Kidney (tissue), 14 donors: Measurements from ENCODE around the gene GAB2. TPM values are rescaled to one million over a fixed set of nuclear protein-coding genes. Genes with fewer than 3 reads are reported as not detected.

Experiments used
- DNase-seq, 5 donors: peaks; one replicate each; pipeline ENCODE4 v3.0.0-alpha.2; 2013 to 2020
- FAIRE-seq: peaks from 2 replicates; lab custom pipeline; 2012; peaks lifted over from hg19 to GRCh38; lab: Jason Lieb, UNC
- H3K27ac ChIP-seq, 2 donors: one replicate each; pipeline ENCODE4 v1.7.0; 2013; ENCODE audit warnings: low read depth in 2 of 2, low read length in 2 of 2, inconsistent platforms in 1 of 2
- H3K27me3 ChIP-seq: one replicate; pipeline ENCODE4 v1.7.1; 2013; ENCODE audit warnings: low read length, inconsistent platforms; ENCODE audit not compliant: control insufficient read depth, insufficient read depth
- H3K36me3 ChIP-seq, 3 donors: one replicate each; pipeline versions ENCODE4 v1.7.0 to v1.7.1; 2013; ENCODE audit warnings: low read length in 3 of 3, control low read depth in 1 of 3, inconsistent platforms in 1 of 3; ENCODE audit not compliant: insufficient read depth in 3 of 3, control insufficient read depth in 2 of 3
- H3K4me1 ChIP-seq, 3 donors: one replicate each; pipeline versions ENCODE4 v1.7.0 to v1.7.1; 2013; ENCODE audit warnings: low read length in 3 of 3, inconsistent platforms in 1 of 3, low read depth in 1 of 3; ENCODE audit not compliant: control insufficient read depth in 2 of 3, insufficient read depth in 2 of 3
- H3K4me3 ChIP-seq, 3 donors: one replicate each; pipeline versions ENCODE4 v1.7.0 to v1.8.1; 2013; ENCODE audit warnings: low read length in 3 of 3, control low read depth in 1 of 3, inconsistent platforms in 1 of 3
- H3K9ac ChIP-seq, 3 donors: one replicate each; pipeline versions ENCODE4 v1.7.0 to v1.7.1; 2013; ENCODE audit warnings: low read length in 3 of 3, control low read depth in 1 of 3, inconsistent platforms in 1 of 3
- H3K9me3 ChIP-seq, 3 donors: one replicate each; pipeline versions ENCODE4 v1.7.0 to v1.7.1; 2013; ENCODE audit warnings: low read length in 3 of 3, control low read depth in 1 of 3, inconsistent platforms in 1 of 3; ENCODE audit not compliant: control insufficient read depth in 2 of 3, insufficient read depth in 1 of 3
- CTCF ChIP-seq: IDR thresholded peaks from 3 replicates; pipeline ENCODE4 v1.5.1; 2012; ENCODE audit warnings: mild to moderate bottlenecking, moderate library complexity, borderline replicate concordance; ENCODE audit not compliant: insufficient read depth; ENCODE audit errors: extremely low read depth
- intact Hi-C: fragments of 100-400 bp; cut with DNase I; formaldehyde crosslinking; loops from one replicate; pipeline ENCODE4 v1.11.1; 2022
- polyA plus RNA-seq: library from polyadenylated mRNA; stranded (reverse); fragments of 350-450 nt; fragmentation: Illumina TruSeq; extraction: RNeasy Lipid Tissue Mini Kit (QIAGEN cat#74804); gene quantifications from one replicate; pipeline ENCODE4 v1.2.3, GENCODE V29; 2014; ENCODE audit warnings: low read depth, low replicate concordance; ENCODE audit not compliant: insufficient read depth
- total RNA-seq: library from RNA; stranded (reverse); fragmentation: NEBNext Ultra II Directional; extraction: Animal tissue kit (Norgen Biotek cat#: 25700); gene quantifications from one replicate; pipeline ENCODE4 v1.2.1, GENCODE V29; 2021
- donor health status: control.
- donor health status: control.
- donor health status: control.
- donor health status: control.
- donor health status: control.
- donor health status: DM: yes; HTN: yes; CAD: no.
- donor health status: Normal renal cell carcinoma (clear cell type).

GAB2 gene
- total and polyA plus RNA-seq, 2 donors from 2014 or later: 3.3 to 23.6 TPM

DNA sequence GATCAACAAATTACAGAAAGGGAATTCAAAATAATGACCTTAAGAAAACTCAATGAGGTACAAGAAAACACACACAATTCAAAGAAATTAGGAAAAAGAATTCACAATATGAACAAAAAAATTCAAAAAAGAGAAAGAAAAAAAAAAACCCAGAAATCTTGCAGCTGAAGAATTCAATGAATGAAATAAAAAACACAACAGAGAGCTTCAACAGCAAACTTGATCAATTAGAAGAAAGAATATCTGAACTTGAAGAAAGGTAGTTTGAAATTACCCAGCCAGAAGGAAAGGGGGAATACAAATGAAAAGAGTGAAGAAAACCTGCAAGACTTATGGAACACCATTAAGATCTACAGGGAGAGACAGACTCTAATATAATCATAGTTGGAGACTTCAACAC is 176.1 kb downstream of the GAB2 start:
- no peak for FAIRE-seq
- intact Hi-C loops: no loop called here
- no peak overlapping the region for H3K4me3 ChIP-seq
- H3K27me3 ChIP-seq: no peaks in the 10 kb centered on the region
- TF ChIP-seq CTCF: no peak
- H3K4me1 ChIP-seq: no peaks in the 10 kb centered on the region
- DNase-seq: no peak
- no peaks in the 10 kb centered on the region for H3K36me3 ChIP-seq
- no peak overlapping the region for H3K27ac ChIP-seq
- H3K9me3 ChIP-seq: peaks cover 0 to 7% (median 3%) of the 10 kb centered on the region in 3 donors
- H3K9ac ChIP-seq: no peak overlapping the region

GRCh38 chr11:78239781-78240180 is 177.8 kb downstream of the GAB2 start:
- H3K27me3 ChIP-seq: no peaks in the 10 kb centered on the region
- H3K9me3 ChIP-seq: peaks cover 0 to 7% (median 3%) of the 10 kb centered on the region in 3 donors
- FAIRE-seq: no peak
- intact Hi-C loops: no loop called here
- DNase-seq: no peak
- H3K4me1 ChIP-seq: no peaks in the 10 kb centered on the region
- TF ChIP-seq CTCF: no peak
- H3K36me3 ChIP-seq: no peaks in the 10 kb centered on the region
- H3K9ac ChIP-seq: no peak overlapping the region
- H3K4me3 ChIP-seq: no peak overlapping the region
- H3K27ac ChIP-seq: no peak overlapping the region

- H3K9me3 ChIP-seq: peaks cover 0 to 7% (median 3%) of the 10 kb centered on the region in 3 donors
- FAIRE-seq (no peak), DNase-seq (no peak)
- no peak overlapping the region for H3K9ac ChIP-seq
- no peak overlapping the region for H3K27ac ChIP-seq
- no peaks in the 10 kb centered on the region for H3K27me3 ChIP-seq
- intact Hi-C loops: no loop called here
- TF ChIP-seq CTCF: no peak
- H3K36me3 ChIP-seq: no peaks in the 10 kb centered on the region
- H3K4me1 ChIP-seq: no peaks in the 10 kb centered on the region
- H3K4me3 ChIP-seq: no peak overlapping the region
These were observed 180.2 kb downstream of the GAB2 start for GRCh38 chr11:78237293-78238046.
